Inferior parietal cortex (tissue), 1 donor: Measurements from ENCODE around the gene HYLS1.
"Not testable (repeated sequence)": the region's sequence is repeated elsewhere in the genome, so short reads cannot be mapped to it uniquely, and the experiment has no call there.

ENCODE experiments used
- DNase-seq: peaks from one replicate; pipeline ENCODE4 v3.0.0-alpha.2; 2016; ENCODE audit errors: extremely low spot score

Gene HYLS1, protein sequence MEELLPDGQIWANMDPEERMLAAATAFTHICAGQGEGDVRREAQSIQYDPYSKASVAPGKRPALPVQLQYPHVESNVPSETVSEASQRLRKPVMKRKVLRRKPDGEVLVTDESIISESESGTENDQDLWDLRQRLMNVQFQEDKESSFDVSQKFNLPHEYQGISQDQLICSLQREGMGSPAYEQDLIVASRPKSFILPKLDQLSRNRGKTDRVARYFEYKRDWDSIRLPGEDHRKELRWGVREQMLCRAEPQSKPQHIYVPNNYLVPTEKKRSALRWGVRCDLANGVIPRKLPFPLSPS

DNA sequence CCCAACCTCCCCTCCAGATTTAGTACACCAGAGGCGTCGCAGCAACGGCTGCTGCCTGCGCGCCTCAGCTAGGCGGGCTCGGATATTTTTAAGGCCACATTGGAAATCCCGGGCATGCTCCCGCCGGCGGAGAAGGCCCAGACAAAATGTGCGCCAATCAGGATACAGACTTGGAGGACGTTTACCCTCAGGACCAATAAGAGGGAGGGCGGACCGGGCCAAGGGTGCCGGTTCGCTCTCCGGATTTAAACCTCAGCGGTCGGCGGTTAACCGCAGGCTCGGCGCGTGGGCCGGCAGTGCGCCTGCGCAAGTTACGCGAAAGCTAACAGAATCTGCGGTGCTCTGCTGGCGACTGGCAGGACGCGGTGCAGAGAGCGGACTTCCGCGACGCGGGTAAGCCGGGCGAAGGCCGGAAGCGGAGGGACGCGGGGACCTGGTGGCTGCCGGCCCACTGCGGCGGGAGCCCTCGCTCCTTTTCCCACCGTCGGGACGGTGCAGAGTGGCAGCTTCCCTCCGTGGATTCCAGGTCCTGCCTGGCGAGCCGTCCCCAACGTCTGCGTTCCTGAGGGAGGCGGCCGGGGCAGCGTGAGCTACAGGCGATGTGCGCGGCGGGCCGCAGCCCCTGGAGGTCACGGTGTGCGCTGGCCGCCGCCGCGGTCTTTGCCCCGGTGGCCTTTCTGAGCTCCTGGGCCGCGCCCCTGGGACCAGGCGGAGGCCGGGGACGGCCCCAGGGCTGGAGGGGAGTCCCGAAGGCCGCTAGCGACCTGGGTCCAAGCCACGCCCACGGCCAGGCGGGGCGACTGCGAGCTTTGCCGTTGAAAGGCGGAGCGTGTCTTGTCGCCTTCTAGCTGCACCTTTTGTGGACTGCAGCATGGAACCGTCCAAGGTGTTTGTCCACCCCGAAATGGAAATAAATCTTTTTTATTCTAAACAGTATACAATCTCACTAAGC is at the start of gene HYLS1:
Gene HYLS1, plus strand, starts transcription at position 296 of the 952 bp plus-strand sequence. CDS start 11,701 bp downstream, outside the sequence.
- DNase-seq, result peak; percentile 90

DNA sequence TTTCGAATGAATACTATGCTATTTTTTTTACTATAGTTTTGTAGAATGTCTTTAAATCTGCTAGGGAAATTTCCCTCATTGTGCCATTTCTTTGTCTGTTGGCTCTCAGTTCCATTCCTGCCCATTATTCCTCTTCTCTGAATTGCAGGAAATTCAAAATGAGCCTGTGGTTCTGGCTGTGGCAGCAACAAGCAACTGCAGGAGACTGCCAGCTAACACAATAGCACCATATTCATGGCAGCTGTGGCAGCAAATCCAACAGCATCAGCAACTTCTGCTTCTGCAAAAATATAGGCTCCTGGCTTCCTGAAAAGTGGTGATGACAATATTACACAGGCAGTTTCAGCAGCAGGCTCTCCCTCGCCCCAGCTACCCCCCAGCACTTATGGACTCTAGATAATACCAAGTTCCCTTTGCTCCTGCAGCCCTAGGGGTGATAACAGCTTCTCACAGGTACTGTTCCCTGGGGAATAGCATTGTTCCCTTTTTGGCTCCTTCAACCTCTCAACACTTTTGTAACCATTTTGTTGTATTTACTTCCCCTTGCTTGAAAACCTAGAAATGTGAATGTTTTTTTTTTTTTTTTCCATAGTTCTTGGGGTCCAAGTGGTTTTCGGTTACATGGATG is 45.0 kb upstream of the HYLS1 start:
- DNase-seq, result peak; percentile 2

DNA sequence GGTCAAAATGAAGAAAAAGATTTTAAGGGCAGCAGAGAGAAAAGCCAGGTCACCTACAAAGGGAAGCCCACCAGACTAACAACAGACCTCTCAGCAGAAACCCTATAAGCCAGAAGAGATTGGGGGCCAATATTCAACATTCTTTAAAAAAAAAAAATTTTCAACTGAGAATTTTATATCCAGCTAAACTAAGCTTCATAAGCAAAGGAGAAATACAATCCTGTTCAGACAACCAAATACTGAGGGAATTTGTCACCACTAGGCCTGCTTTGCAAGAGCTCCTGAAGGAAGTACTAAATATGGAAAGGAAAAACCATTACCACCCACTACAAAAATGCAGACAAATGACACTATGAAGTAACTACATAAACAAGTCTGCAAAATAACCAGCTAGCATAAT is 41.3 kb upstream of the HYLS1 start:
- DNase-seq, result no peak

DNA sequence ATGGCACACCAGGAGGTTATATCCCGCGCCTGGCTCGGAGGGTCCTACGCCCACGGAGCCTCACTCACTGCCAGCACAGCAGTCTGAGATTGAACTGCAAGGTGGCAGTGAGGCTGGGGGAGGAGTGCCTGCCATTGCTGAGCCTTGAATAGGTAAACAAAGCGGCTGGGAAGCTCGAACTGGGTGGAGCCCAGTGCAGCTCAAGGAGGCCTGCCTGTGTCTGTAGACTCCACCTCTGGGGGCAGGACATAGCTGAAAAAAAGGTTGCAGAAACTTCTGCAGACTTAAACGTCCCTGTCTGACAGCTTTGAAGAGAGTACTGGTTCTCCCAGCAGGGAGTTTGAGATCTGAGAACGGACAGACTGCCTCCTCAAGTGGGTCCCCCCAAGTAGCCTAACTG is 29.8 kb upstream of the HYLS1 start:
- not testable (repeated sequence) for DNase-seq

DNA sequence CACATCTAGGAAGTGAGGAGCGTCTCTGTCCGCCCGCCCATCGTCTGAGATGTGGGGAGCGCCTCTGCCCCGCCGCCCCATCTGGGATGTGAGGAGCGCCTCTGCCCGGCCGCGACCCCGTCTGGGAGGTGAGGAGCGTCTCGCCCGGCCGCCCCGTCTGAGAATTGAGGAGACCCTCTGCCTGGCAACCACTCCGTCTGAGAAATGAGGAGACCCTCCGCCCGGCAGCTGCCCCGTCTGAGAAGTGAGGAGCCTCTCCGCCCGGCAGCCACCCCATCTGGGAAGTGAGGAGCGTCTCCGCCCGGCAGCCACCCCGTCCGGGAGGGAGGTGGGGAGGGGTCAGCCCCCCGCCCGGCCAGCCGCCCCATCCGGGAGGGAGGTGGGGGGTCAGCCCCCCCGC is 24.7 kb upstream of the HYLS1 start:
- not testable (repeated sequence) for DNase-seq

DNA sequence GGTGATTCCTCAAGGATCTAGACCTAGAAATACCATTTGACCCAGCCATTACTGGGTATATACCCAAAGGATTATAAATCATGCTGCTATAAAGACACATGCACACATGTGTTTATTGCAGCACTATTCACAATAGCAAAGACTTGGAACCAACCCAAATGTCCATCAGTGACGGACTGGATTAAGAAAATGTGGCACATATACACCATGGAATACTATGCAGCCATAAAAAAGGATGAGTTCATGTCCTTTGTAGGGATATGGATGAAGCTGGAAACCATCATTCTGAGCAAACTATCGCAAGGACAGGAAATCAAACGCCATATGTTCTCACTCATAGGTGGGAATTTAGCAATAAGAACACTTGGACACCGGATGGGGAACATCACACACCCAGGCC is 22.1 kb upstream of the HYLS1 start:
- DNase-seq, result not testable (repeated sequence)

DNA sequence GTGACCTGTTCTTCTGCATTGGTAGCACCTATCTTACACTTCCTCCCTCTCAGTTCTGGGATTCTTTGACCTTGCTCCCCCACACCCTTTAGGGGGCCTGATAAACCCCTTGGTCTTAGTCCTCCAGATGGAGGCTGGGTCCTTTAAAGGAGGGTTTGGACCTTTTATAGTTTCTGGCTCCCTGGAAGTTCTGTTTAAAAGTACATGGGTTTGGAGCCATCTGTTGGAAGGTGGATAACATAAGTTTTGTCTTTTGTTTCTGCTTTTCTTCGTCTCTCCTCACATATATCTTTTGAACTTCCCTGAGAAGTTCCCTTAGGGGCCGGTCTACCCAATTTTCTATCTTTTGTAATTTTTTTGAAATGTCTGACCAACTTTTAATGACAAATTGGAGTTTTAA is 17.9 kb upstream of the HYLS1 start:
- no peak for DNase-seq

DNA sequence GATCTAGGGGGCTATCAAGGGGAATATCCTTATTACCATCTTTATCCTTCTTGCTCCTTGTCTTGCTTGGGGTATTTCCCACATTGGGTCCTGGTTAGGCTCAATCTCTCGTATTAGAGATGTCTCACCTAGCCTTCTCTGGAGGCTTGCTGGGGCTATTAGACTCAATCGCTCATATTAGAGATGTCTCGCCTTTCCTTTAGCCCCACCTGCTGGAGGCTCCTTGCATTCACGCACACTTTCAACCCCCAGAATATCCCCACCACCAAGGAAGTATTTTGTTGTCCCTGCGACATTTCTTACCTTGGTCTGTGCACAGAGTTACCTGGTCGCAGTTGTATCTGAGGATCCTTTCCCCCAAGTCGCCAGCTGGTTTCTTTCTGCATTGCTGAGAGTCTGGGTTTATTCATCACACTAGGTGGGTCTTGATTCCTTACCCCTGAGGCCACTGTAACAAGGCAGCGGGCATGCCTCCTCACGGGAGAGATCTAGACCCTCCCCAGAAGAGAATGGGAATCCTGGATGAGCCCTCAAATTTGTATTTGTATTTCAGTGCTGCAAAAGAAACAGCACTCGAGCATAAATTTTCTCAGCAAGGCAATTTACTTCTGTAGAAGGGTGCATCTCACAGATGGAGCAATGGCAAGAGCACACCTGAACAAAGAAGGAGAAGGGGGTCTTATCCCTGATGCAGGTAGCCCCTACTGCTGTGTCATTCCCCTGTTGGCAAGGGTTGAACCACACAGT is 15.9 kb upstream of the HYLS1 start:
- DNase-seq, result no peak

DNA sequence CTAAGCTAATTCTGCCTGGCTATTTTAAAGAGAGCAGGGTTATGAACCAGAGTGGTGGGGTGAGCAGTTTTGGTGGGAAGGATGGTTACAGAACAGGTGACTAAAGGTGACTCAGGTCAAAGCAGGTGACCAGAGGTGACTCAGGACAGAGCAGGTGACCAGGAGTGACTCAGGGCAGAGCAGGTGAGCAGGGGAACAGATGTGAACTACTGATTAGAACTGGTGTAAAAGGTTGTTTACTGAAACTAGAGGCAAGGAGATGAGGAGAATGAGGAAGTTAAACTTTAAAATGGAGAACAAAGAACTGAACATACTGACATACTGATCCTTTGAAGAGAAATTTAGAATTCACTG is 15.4 kb upstream of the HYLS1 start:
- DNase-seq, result no peak

DNA sequence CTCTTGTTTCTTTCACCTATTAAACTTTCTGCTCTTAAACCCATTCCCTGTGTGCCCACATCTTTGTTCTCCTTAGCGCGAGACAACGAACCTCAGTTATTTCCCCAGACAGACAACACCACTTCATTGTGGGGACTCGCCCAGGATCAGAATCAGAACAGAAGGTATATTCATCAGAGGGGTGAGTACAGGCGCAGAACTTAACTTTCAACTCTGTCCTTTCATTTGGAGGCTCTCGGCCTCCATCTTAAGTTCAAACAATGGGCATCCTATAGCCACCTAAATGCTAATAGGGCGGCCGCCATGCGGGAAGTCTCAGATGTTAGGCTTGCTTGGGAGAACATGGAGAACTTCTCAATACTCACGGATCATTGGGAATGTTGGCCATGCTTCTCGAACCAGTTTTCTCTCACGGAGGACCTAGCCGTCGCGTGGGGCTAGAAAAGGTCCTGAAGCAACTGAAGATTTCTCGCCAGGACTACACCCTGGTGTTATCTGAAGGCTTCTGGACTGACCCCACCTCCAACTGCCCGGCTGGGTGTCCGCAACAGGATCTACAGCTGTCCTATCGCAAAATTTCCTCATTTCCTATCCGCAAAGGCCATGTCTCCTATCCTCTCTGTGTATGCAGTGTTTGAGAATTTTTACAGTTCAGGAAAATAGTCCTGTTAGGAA is 13.4 kb upstream of the HYLS1 start:
- no peak for DNase-seq

DNA sequence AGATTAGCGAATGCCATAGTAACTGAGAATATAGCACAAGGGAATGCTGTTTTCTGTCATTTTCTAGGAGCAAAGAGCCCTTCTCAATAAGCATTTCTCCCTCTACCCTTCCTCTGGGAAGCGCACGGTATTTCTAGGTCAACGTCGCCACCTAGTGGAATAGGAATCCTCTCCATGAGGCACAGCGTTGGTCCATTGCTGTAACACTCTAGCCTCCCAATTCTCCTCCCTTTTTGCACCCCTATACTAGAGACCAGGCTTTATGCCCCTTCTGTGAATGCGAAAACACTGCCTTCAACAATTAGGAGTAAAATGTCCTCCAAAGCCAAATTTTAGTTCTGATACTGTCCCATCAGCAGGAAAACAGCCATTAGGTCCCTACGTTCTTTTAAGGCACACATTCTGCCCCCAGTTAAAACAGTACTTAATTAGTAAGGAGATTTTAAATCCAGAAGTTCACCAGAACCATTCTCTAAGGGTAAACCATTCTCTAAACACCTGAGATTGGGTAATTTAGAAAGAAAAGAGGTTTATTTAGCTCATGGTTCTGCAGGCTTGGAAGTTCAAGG is 12.8 kb upstream of the HYLS1 start:
- DNase-seq, result peak; percentile 93

DNA sequence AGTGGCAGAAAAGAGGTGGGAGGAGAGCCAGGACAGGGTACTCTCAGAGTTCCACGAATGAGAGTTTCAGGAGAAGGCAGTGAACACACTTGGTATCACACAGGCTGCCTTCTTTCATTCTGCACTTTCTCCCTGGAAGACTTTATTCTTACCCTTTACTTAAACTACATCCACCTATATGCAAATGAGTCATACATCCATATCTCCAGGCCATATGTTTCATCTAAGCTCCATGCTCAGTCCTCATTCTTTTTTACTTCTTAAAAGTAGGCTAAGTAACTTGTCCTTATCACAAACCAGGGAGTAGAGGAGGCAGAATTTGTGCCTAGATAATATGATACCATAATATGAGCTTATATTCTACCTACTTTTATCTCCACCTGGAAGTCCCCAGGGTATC is 6.2 kb upstream of the HYLS1 start:
- no peak for DNase-seq

DNA sequence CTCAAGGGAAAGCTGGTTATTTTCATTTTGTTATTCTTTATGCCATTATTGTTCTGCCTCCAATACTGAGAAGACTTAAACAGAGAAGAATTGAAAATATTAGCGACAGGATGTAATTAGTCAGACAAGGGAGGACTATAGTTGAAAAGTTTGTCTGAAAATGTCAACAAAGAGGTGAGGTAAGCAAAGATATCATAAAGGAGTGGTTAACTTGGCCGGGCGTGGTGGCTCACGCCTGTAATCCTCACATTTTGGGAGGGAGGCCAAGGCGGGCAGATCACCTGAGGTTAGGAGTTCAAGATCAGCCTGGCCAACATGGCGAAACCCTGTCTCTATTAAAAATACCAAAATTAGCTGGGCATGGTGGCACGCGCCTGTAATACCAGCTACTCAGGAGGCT is 4.1 kb upstream of the HYLS1 start:
- DNase-seq, result no peak

DNA sequence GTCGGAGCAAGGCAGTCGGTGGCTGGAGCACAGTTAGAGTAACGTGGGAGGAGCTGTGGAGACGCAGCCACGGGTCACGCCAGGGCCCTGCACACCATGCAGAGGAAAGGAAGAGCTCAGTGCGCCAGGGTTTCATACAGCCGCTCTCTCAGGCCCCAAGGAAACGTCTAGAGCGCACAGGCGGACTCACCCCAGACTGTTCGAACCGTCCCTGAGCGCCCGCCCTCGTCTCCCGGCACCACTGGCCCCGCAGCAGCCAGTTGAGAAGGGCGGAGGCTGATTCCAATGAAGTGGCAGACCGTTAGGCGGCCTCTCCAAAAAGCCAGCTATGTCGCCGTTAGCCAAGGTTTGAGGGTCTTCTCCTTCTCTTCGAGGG is 483 bp upstream of the HYLS1 start:
- DNase-seq, result no peak

DNA sequence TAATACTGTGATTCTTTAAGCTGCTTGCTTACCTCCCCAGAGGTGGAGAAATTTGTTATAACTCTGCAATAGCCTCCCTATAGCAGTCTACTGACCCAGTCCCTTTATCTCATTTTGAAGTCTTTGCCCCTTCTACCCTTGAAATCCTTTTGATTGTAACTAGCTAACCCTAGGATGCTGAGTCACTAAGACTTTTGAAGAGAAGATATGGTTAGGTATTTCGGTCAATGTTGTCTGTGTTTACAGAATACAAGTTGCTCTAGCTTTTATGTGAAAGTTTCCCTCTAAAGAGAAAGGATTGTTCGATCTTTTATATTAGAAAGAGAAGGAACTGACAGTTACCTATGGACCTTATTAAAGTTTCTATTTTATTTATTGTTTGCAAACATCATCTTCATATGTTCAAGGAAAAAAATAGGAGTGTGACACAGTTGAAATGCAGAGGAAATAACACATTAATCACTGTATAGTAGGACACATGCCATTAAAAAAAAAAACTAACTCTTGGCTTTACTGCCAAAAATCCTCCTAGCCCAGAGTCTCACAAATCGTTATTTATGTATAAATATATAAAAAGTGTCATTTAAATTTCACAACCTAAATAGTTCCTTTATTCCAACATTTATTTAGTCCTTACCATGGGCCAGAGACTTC is 3.1 kb downstream of the HYLS1 start:
- no peak for DNase-seq

DNA sequence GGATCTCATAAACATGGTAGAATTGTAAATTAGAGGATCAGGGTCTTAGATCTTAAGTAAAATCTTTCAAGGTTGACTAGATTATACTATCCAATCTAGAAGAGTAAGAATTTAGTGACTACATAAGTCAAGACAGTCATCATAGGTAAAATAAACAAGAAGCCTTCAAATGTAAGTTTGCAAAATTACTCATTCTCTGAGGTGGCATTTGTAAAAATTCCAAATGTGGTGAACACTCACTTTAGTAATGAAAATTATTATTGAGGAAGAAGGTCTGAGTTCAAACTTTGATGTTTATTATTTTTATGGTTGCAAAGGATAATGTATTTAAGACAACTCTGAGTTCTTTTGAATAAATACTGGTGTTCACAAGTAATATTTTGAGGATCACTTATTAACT is 4.6 kb downstream of the HYLS1 start:
- no peak for DNase-seq

DNA sequence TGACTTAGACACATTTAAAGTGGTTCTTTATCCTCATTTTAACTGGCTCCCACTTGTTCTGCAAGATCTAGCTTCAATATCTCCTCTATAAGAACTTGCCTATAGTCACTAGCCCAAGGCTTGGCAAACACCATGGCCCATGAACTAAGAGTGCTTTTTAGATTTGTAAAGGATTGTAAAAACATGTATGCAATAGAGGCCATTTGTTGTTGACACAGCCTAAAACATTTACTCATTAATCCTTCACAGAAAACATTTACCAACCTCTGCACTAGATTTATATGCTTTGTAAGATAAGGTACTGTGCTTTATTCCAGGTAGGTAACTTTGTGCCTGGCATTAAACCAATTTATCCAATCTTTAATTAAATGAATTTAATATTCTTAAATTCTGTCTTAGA is 5.5 kb downstream of the HYLS1 start:
- no peak for DNase-seq

DNA sequence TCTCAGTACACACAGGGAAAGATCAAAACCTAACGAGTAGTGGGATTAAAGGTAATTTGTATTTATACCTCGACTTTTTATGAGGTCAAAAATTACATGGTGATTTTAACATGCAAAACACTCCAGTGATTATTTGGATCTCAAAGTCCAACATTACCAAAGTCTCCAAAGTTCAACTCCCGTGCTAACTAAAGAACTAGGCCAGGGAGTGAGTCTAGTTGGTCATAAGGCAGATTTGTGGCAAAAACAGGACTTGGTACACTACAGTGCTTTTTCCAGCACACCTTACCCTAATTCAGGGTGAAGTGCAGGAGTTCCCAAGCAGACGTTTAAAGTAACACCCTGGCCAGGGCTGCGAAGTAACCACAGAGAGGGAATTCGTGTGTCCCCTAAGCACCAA is 14.4 kb downstream of the HYLS1 start:
- no peak for DNase-seq

DNA sequence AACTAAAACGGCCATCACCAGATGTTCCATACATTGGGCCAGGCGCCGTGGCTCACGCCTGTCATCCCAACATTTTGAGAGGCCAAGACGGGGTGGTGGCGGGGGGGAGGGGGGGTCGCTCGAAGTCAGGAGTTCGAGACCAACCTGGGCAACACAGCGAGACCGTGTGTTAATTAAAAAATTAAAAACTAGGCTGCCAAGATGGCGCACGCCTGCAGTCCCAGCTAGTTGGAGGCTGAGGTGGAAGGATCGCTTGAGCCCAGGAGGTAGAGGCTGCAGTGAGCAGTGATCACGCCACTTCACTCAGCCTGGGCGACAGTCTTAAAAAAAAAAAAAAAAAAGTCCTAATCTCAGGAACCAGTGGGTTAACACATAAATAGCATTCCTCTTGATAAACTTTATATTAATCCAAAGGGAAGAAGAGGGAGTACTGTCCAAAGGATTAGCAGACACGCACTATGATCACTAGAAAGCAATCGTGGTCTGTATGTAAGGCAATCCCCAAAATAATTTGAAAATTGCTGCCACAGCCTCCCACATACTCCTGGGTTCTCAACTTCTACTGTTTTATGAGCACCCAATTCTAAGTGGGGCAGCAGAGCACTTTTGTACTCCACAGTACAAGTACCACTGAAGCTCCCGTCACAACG is 14.9 kb downstream of the HYLS1 start:
- no peak for DNase-seq
